Calu3 (cell line): ENCODE data around the gene FBXW7. TPM values are rescaled to one million over a fixed set of nuclear protein-coding genes. Genes with fewer than 3 reads are reported as not detected.

ENCODE experiments used
- BruUV-seq: library from RNA; stranded (reverse); fragments of 400-500 nt; replicated peaks from 2 replicates; lab custom pipeline; 2021; lab: Mats Ljungman, UMichigan
- CTCF ChIA-PET: fragments of 300-600 bp; sonication (Branson Sonifier 250); formaldehyde crosslinking; loops from one replicate; lab custom pipeline; 2022; ENCODE audit warnings: antibody characterized with exemption; lab: Charles Lee
- DNase-seq: peaks from one replicate; pipeline ENCODE4 v3.0.0; 2022
- H3K27ac Mint-ChIP-seq: one replicate; pipeline ENCODE4 v1.8.0; 2022; ENCODE audit warnings: mixed read lengths; ENCODE audit not compliant: unreplicated experiment
- H3K27me3 Mint-ChIP-seq: one replicate; pipeline ENCODE4 v1.8.0; 2022; ENCODE audit warnings: mixed read lengths; ENCODE audit not compliant: unreplicated experiment
- H3K36me3 Mint-ChIP-seq: one replicate; pipeline ENCODE4 v1.8.0; 2022; ENCODE audit warnings: mild to moderate bottlenecking, moderate library complexity, mixed read lengths; ENCODE audit not compliant: insufficient read depth, unreplicated experiment
- H3K4me1 Mint-ChIP-seq: one replicate; pipeline ENCODE4 v1.8.0; 2022; ENCODE audit warnings: mild to moderate bottlenecking, low read depth, mixed read lengths; ENCODE audit not compliant: unreplicated experiment
- H3K4me3 Mint-ChIP-seq: one replicate; pipeline ENCODE4 v1.8.0; 2022; ENCODE audit warnings: mild to moderate bottlenecking, low read depth, moderate library complexity, mixed read lengths; ENCODE audit not compliant: unreplicated experiment
- H3K9me3 Mint-ChIP-seq: one replicate; pipeline ENCODE4 v1.8.0; 2022; ENCODE audit warnings: low read depth, mixed read lengths; ENCODE audit not compliant: unreplicated experiment
- intact Hi-C: fragments of 100-400 bp; cut with micrococcal nuclease; formaldehyde crosslinking; loops from one replicate; pipeline ENCODE4 v1.10.0; 2022; ENCODE audit not compliant: unreplicated experiment
- total RNA-seq: library from RNA; stranded (reverse); gene quantifications from 2 replicates; pipeline ENCODE4 v1.2.3, GENCODE V29; 2022
- TF ChIP-seq, protein P1 (sequence below): fragments of 200-600 bp; IDR thresholded peaks from one replicate; pipeline ENCODE4 v1.8.0; 2022; ENCODE audit warnings: antibody characterized with exemption; ENCODE audit not compliant: unreplicated experiment

Gene FBXW7
- total RNA-seq, 1 experiment from 2014 or later, result 38.7 TPM

DNA sequence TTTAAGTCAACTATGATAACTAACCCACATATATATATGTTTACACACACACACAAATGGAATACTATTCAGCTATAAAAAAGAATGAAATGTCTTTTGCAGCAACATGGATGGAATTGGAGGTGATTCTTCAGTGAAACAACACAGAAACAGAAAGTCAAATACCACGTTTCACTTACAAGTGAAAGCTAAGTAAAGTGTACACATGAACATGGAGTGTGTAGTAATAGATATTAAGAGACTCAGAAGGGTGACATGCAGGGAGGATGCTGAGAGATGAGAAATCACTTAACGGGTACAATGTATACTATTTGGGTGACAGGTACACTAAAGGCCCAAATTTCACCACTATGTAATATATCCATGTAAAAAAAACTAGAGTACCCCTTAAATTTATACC, 146.5 kb downstream of the FBXW7 start:
- Mint-ChIP-seq H3K9me3 (no peaks in the 10 kb centered on the region), H3K4me3 (no peak overlapping the region), H3K27me3 (no peaks in the 10 kb centered on the region), H3K4me1 (no peaks in the 10 kb centered on the region), H3K27ac (no peak overlapping the region), H3K36me3 (no peaks in the 10 kb centered on the region)
- TF ChIP-seq, protein P1, sequence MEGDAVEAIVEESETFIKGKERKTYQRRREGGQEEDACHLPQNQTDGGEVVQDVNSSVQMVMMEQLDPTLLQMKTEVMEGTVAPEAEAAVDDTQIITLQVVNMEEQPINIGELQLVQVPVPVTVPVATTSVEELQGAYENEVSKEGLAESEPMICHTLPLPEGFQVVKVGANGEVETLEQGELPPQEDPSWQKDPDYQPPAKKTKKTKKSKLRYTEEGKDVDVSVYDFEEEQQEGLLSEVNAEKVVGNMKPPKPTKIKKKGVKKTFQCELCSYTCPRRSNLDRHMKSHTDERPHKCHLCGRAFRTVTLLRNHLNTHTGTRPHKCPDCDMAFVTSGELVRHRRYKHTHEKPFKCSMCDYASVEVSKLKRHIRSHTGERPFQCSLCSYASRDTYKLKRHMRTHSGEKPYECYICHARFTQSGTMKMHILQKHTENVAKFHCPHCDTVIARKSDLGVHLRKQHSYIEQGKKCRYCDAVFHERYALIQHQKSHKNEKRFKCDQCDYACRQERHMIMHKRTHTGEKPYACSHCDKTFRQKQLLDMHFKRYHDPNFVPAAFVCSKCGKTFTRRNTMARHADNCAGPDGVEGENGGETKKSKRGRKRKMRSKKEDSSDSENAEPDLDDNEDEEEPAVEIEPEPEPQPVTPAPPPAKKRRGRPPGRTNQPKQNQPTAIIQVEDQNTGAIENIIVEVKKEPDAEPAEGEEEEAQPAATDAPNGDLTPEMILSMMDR, result no peak
- BruUV-seq, result no TSS peak
- CTCF ChIA-PET, result interaction anchor here (1.0 kb wide), 1 partner anchor 71 kb away, joined by 4 read pairs; no protein-coding TSS in a partner anchor
- DNase-seq, result no peak
- intact Hi-C loops, result no loop called here

DNA sequence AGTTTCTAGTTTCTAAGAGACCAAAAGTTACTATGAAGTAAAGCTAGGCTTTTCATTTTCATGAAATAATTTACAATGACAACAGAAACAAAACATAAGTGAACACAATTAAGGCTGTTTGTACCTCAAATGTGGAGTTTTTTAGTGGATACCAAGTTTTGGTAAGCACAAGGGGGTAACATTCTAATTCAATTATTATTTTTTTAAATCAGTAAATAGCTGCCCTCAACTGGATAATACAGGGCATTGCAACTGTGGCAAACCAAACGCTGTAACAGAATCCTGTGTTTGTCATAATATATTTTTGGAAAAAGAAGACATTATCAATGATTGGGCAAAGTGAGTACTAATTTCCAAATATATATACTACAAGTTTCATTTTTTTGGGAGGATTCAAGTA, 150.3 kb downstream of the FBXW7 start:
- H3K27ac Mint-ChIP-seq, result no peak overlapping the region
- no peaks in the 10 kb centered on the region for H3K4me1 Mint-ChIP-seq
- TF ChIP-seq, protein P1, result no peak
- no peaks in the 10 kb centered on the region for H3K36me3 Mint-ChIP-seq
- H3K4me3 Mint-ChIP-seq, result no peak overlapping the region
- H3K9me3 Mint-ChIP-seq, result no peaks in the 10 kb centered on the region
- CTCF ChIA-PET, result interaction anchor here (0.6 kb wide), 1 partner anchor 63 kb away, joined by 3 read pairs; no protein-coding TSS in a partner anchor
- DNase-seq, result no peak
- no TSS peak for BruUV-seq
- H3K27me3 Mint-ChIP-seq, result no peaks in the 10 kb centered on the region
- intact Hi-C loops, result no loop called here

DNA sequence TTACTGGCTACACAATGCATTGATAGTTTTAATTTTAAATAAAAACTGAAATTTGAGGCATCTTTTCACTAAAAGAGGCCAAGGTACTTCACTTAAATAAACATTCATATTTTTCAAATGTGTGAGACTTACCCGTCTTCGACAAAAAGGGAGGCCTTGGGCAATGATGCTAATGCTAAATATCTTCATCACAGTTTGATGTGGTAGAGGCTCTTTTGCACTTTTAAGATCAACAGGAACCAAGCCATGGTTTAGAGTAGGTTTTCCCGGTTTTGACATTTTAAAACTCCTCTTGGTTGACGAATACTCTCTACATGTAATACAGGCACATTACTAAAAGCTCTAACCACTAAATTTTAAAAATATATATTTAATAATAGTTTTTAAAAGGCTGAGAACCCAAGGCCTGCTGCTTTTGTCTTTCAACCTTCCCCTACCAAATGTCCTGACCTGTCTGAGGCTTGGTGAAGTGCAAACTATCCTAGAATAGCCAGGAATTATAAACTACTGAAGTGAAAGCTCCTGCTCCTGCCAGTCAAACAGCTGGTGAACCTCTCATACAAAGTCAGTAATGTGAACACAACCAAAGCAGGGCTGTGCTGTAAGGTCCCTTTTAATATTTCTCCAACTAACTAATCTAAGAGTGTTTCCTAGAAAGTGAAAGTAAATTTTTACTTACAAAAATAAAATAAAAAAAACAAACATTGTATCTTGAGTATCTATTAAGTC, 153.7 kb downstream of the FBXW7 start:
- Mint-ChIP-seq H3K27ac (no peak overlapping the region), H3K36me3 (no peaks in the 10 kb centered on the region), H3K4me1 (no peaks in the 10 kb centered on the region), H3K27me3 (no peaks in the 10 kb centered on the region), H3K9me3 (no peaks in the 10 kb centered on the region), H3K4me3 (no peak overlapping the region)
- TF ChIP-seq, protein P1, result no peak
- intact Hi-C loops, result no loop called here
- BruUV-seq, result no TSS peak
- CTCF ChIA-PET, result no interaction called here
- DNase-seq, result no peak

DNA sequence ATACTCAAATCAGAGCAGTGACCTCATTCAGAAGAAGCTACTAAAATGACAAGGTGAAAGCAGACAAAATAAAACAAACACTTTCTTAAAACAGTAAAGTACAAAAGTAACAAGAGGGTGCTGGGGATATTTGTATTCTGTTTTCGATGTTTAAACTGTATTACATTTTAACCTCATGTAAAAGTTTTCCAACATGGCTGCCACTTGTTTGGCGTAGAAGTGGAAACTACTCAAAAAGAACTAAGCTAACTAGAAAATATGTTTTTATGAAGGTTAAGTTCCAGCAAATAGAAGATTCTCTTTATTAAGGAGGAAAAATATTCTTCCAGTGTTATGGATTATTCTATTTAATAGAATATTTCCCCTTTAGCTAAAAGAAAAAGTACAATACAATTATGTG, 155.0 kb downstream of the FBXW7 start:
- TF ChIP-seq, protein P1, result no peak
- CTCF ChIA-PET, result no interaction called here
- Mint-ChIP-seq H3K36me3 (no peaks in the 10 kb centered on the region), H3K9me3 (no peaks in the 10 kb centered on the region), H3K27ac (no peak overlapping the region), H3K4me1 (no peaks in the 10 kb centered on the region), H3K27me3 (no peaks in the 10 kb centered on the region), H3K4me3 (no peak overlapping the region)
- DNase-seq, result no peak
- no TSS peak for BruUV-seq
- intact Hi-C loops, result no loop called here
